Stimulated activated naive CD4-positive, alpha-beta T cell (primary cell): ENCODE measurements around the gene JAM3.
"Not testable (repeated sequence)": the region's sequence is repeated elsewhere in the genome, so short reads cannot be mapped to it uniquely, and the experiment has no call there.

Source experiments
- DNase-seq, 6 experiments: peaks; one replicate each; lab custom pipeline; 2025; lab: John Stamatoyannopoulos, UW

JAM3 gene

GRCh38 chr11:134181707-134182106 lies 112.8 kb downstream of the JAM3 start:
- DNase-seq = no peak

- not testable (repeated sequence) for DNase-seq
Observed at GRCh38 chr11:134188092-134188491, 119.2 kb downstream of the JAM3 start.

- no peak for DNase-seq
Observed at GRCh38 chr11:134196756-134197155, 127.9 kb downstream of the JAM3 start.

GRCh38 chr11:134199531-134199930 lies 130.7 kb downstream of the JAM3 start:
- DNase-seq = no peak

- DNase-seq = no peak
Observed at GRCh38 chr11:134200688-134201087, 131.8 kb downstream of the JAM3 start.
